ENCODE measurements around the gene SOAT2. TPM values are rescaled to one million over a fixed set of nuclear protein-coding genes. Genes with fewer than 3 reads are reported as not detected.

The SOAT2 gene
- total RNA-seq, 1 donor from 2014 or later, result not detected

DNA sequence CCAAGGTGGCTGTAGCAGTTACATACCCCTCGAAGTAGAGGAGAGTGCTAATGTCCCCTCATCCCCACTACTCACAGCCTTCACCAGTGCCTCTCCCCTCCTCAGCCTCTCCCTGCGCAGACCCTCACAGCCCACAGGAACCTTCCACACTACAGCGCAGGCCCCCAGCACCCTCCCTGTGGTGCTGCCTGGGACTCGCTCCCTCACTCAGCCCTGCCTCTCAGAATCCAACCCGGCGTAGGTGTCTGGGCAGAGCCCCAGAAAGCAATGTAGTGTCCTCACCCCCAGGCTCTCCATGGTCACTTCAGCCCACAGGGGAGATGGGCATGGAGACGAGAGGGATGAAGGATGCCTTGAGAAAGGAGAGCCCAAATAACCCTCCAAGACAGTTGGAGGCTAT is 66.4 kb downstream of the SOAT2 start:
- no peak overlapping the region for H3K27ac Mint-ChIP-seq
- no peak overlapping the region for H3K9ac ChIP-seq
- peaks cover 23% of the 10 kb centered on the region for H3K27me3 ChIP-seq
- H3K27me3 Mint-ChIP-seq (ENCODE audit: insufficient read depth, low read depth), result peaks cover 6% of the 10 kb centered on the region
- H3K36me3 Mint-ChIP-seq, result peaks cover 3% of the 10 kb centered on the region
- H3K79me2 ChIP-seq (ENCODE audit: low read depth), result no peaks in the 10 kb centered on the region
- peaks cover under 1% of the 10 kb centered on the region for H3K4me1 Mint-ChIP-seq
- DNase-seq (ENCODE audit: low spot score), result no peak
- no peaks in the 10 kb centered on the region for H3K36me3 ChIP-seq
- H3K9me3 Mint-ChIP-seq, result no peaks in the 10 kb centered on the region
- TF ChIP-seq, protein P1, sequence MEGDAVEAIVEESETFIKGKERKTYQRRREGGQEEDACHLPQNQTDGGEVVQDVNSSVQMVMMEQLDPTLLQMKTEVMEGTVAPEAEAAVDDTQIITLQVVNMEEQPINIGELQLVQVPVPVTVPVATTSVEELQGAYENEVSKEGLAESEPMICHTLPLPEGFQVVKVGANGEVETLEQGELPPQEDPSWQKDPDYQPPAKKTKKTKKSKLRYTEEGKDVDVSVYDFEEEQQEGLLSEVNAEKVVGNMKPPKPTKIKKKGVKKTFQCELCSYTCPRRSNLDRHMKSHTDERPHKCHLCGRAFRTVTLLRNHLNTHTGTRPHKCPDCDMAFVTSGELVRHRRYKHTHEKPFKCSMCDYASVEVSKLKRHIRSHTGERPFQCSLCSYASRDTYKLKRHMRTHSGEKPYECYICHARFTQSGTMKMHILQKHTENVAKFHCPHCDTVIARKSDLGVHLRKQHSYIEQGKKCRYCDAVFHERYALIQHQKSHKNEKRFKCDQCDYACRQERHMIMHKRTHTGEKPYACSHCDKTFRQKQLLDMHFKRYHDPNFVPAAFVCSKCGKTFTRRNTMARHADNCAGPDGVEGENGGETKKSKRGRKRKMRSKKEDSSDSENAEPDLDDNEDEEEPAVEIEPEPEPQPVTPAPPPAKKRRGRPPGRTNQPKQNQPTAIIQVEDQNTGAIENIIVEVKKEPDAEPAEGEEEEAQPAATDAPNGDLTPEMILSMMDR (IDR thresholded peaks at IDR 0.05), result no peak
- no peak for TF ChIP-seq EZH2phosphoT487 (IDR thresholded peaks at IDR 0.05)
- TF ChIP-seq EZH2 (IDR thresholded peaks at IDR 0.05), result no peak
- H3K4me3 Mint-ChIP-seq, result no peak overlapping the region
- no peaks in the 10 kb centered on the region for H3K9me3 ChIP-seq (ENCODE audit: low read depth)
- H3K4me1 ChIP-seq, result peaks cover under 1% of the 10 kb centered on the region
- H3K4me2 ChIP-seq, result no peak overlapping the region
- H3K4me3 ChIP-seq, result no peak overlapping the region
- peaks cover 4% of the 10 kb centered on the region for H3F3A ChIP-seq (ENCODE audit: low read depth)
- peaks cover 3% of the 10 kb centered on the region for H4K20me1 ChIP-seq (ENCODE audit: low read depth)
- H3K27ac ChIP-seq, result no peak overlapping the region
- H2AFZ ChIP-seq (replicated peaks), result no peak overlapping the region

DNA sequence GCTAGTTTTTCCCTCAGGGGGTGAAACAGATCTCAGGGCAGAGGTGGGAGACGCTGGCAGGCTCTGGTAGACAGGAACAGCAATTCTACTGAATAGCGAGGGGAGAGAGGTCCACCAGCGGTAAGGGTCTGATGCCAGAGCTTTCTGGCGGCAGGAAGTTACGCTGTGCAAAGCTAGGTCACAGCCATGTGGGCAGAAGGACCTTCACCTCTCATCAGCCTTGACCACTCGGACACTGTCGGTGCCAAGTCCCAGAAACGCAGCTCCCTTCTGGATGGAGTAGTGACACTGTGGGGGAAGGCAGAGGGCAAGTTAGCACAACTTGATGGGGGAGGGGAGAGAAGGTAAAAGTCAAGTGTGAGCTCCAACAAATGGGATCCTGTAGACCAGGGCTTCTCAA is 66.9 kb downstream of the SOAT2 start:
- Mint-ChIP-seq H3K36me3 (peaks cover 3% of the 10 kb centered on the region), H3K4me3 (no peak overlapping the region), H3K27ac (no peak overlapping the region), H3K9me3 (no peaks in the 10 kb centered on the region), H3K27me3 (ENCODE audit: insufficient read depth, low read depth) (peaks cover 6% of the 10 kb centered on the region), H3K4me1 (peaks cover 6% of the 10 kb centered on the region)
- H3K36me3 ChIP-seq, result no peaks in the 10 kb centered on the region
- no peak overlapping the region for H2AFZ ChIP-seq (replicated peaks)
- no peak overlapping the region for H3K4me3 ChIP-seq
- peaks cover 10% of the 10 kb centered on the region for H3F3A ChIP-seq (ENCODE audit: low read depth)
- peaks cover 26% of the 10 kb centered on the region for H3K27me3 ChIP-seq
- no peaks in the 10 kb centered on the region for H3K9me3 ChIP-seq (ENCODE audit: low read depth)
- no peak overlapping the region for H3K9ac ChIP-seq
- no peak overlapping the region for H3K27ac ChIP-seq
- peaks cover 8% of the 10 kb centered on the region for H4K20me1 ChIP-seq (ENCODE audit: low read depth)
- peaks cover 6% of the 10 kb centered on the region for H3K4me1 ChIP-seq
- DNase-seq (ENCODE audit: low spot score), result no peak
- no peak overlapping the region for H3K4me2 ChIP-seq
- H3K79me2 ChIP-seq (ENCODE audit: low read depth), result no peaks in the 10 kb centered on the region
- TF ChIP-seq, protein P1 (IDR thresholded peaks at IDR 0.05), result no peak
- no peak for TF ChIP-seq EZH2phosphoT487 (IDR thresholded peaks at IDR 0.05)
- TF ChIP-seq EZH2 (IDR thresholded peaks at IDR 0.05), result no peak

DNA sequence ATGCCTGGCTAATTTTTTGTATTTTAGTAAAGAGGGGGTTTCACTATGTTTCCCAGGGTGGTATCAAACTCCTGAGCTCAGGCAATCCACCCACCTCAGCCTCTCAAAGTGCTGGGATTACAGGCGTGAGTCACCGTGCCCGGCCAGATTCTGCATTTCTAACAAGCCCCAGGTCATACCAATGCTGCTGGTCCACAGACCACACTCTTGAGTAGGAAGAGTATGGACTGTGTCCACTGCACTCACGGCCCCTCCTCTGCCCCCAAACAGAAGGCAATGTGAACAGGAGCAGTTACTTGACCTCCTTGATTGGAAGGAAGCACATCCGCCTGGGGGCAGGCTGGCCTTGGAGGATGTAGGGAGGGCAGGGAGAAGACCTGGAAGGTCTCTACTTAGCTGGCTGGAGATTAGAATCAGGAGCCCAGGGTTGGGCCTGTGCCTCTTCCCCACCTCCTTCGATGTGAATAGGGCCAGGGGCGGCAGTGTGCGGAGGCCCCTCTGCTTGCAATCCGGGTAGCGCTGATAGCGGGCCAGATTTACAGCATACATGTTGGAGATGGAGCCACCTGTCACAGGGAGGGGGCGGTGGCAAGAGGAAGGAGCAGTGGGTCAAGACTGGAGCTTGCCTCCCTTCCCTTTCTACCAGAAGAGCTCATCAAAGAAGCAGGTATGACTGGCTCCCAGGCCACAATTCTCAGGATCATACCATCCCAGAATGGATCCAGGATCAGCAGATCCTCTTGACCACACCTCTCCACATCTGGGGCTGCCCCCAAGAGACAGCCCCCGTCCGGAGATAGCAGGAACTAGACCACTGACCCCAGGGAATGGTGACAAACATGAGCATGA is 67.8 kb downstream of the SOAT2 start:
- no peak overlapping the region for H3K27ac Mint-ChIP-seq
- H3K27me3 ChIP-seq, result peaks cover 33% of the 10 kb centered on the region

More for the DNA sequence above, 67.8 kb downstream of the SOAT2 start:
- no peak overlapping the region for H3K4me2 ChIP-seq
- TF ChIP-seq EZH2phosphoT487 (IDR thresholded peaks at IDR 0.05) (no peak), EZH2 (IDR thresholded peaks at IDR 0.05) (no peak)
- TF ChIP-seq, protein P1 (IDR thresholded peaks at IDR 0.05), result no peak
- H3K4me1 ChIP-seq, result peaks cover 12% of the 10 kb centered on the region
- peaks cover 13% of the 10 kb centered on the region for H3K4me1 Mint-ChIP-seq
- no peak overlapping the region for H3K27ac ChIP-seq
- peaks cover 9% of the 10 kb centered on the region for H4K20me1 ChIP-seq (ENCODE audit: low read depth)
- H3K9me3 ChIP-seq (ENCODE audit: low read depth), result no peaks in the 10 kb centered on the region
- no peak overlapping the region for H3K4me3 ChIP-seq
- H3K79me2 ChIP-seq (ENCODE audit: low read depth), result no peaks in the 10 kb centered on the region
- peaks cover 4% of the 10 kb centered on the region for H3K36me3 Mint-ChIP-seq
- no peaks in the 10 kb centered on the region for H3K36me3 ChIP-seq
- no peak overlapping the region for H3K9ac ChIP-seq
- no peaks in the 10 kb centered on the region for H3K9me3 Mint-ChIP-seq
- no peak overlapping the region for H2AFZ ChIP-seq (replicated peaks)
- peaks cover 6% of the 10 kb centered on the region for H3K27me3 Mint-ChIP-seq (ENCODE audit: insufficient read depth, low read depth)
- no peak overlapping the region for H3K4me3 Mint-ChIP-seq
- peaks cover 18% of the 10 kb centered on the region for H3F3A ChIP-seq (ENCODE audit: low read depth)
- no peak for DNase-seq (ENCODE audit: low spot score)
